H54 (cell line): ENCODE results near the gene OLIG3.

ENCODE experiments used
- DNase-seq: peaks from one replicate; pipeline ENCODE4 v3.0.0; 2011; ENCODE audit warnings: low spot score, mixed read lengths; ENCODE audit not compliant: insufficient read length
- FAIRE-seq: peaks from 3 replicates; lab custom pipeline; 2011; peaks lifted over from hg19 to GRCh38; lab: Jason Lieb, UNC
- POLR2A ChIP-seq: IDR thresholded peaks from 2 replicates; pipeline ENCODE4 v1.6.1; 2011; ENCODE audit warnings: low read depth, mild to moderate bottlenecking, low read length

The OLIG3 gene

DNA sequence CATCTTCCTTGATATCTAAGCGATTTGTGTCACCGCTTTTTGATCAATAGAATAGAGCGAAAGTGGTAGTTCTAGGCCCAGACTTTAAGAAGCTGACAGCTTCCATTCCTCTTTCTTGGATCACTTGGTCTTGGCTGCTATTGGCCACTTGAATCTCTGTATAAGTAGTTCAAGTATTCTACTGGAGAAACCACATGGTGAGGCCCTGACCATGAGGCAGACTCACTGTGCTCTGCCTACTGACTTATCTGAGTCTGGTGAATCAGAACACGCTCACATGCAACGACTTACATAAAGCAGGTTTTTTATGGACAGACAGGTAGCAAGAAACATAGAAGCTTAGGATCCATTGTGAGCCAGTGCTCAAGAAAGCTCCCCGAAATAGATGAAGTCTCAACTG lies 27.0 kb downstream of the OLIG3 start:
- no peak for FAIRE-seq
- no peak for DNase-seq
- no peak for TF ChIP-seq POLR2A

- DNase-seq (no peak), FAIRE-seq (no peak)
- TF ChIP-seq POLR2A, result no peak
These were observed 28.7 kb downstream of the OLIG3 start for GRCh38 chr6:137465378-137466009.

DNA sequence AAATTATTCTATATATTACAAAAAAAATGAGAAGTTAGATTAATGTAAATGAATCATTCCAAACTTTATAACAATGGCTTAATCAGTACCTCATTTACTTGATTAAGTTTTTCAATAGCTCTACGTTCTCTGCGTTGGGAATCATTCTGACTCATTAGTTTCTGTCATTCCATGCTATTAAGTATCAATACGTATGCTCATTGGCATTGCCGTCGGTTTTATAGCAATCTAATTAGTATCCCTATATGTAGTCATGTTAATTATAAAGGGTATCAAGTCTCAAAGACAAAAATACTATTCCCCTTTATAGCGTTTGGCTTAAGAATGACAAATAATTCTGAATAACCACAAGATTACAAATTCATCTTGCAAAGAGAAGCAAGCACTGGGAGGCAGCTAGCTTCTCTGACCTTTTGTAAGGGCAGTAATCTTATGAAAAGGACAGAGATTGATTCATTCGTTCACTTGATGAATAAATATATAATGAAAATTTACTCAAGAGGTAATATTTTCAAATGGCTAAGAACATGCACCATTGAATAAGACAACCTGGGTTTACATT lies 41.8 kb downstream of the OLIG3 start:
- DNase-seq, result no peak
- FAIRE-seq, result no peak
- no peak for TF ChIP-seq POLR2A

DNA sequence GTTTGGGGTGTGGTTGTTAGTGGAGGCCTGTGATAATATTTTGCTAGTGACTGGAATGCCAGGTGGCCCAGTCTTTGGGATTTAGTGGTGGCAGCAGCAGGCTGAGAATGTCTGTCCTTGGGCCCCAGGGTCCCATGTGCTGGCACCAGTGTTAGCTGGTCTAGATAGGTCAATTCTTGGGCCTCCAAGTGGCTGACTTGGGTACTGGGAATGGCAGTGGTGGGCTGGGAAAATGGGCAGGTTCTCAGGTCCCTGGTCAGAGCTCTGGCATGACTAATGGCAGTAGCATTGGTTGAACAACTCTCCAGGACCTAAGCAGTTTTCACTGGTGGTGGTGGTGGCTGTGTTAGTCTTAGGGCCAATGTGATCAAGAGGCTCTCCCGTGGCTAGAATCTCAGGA lies 50.3 kb downstream of the OLIG3 start:
- DNase-seq (no peak), FAIRE-seq (no peak)
- TF ChIP-seq POLR2A, result no peak
